ENCODE results near the gene RIGI.
"Not testable (repeated sequence)": the region's sequence is repeated elsewhere in the genome, so short reads cannot be mapped to it uniquely, and the experiment has no call there.

Gene RIGI

DNA sequence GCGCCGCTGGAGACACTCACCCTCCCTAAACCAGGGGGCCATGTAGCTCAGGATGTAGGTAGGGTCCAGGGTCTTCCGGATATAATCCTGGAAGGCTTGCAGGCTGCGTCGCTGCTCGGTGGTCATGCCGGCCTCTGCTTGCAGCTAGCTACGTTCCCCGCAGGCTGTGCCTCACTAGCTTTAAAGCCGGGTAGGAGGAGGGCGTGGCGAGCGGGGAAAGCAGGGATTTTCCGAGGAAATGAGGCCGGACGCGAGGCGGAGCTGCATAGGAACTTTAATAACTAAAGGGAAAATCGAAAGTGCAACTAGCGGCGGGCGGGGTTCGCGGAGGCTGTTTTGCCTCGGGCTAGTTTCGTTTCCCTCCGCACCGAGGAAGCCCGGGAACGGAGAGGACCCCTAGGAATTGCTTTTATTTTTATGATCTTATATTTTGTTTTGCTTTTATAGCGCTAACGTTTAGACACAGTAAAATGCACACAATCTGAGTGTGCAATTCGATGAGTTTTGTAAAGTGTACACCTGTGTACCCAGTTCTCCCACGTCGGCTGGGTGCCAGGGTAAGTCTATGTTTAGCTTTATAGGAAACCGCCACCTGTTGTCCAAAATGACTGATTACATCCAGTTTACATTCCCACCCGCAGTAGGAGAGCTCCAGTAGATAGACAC, at the start of gene RIGI:
Gene RIGI (minus strand): TSS at position 156 of the 666 bp plus-strand sequence. CDS start 30 bp downstream, at position 126.
- DNase-seq (ENCODE audit: low spot score): peak; percentile 70

DNA sequence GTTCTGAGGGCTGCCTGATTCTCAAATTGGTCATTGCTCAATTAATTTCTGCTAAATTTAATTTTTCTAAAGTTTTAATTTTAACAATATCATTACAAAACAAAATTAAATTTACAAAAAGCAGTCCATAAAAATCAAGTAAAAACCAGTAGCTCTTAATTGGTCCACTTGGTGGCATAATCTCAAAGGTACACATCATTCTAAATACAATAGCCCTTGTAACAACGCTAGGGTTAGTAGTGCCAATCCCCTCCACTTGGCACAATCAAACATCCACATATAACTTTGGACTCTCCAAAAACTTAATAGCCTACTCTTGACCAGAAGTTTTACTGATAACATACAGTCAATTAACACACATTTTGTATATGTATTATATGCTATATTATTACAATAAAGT, 48.9 kb upstream of the RIGI start:
- no peak for DNase-seq (ENCODE audit: low spot score)

DNA sequence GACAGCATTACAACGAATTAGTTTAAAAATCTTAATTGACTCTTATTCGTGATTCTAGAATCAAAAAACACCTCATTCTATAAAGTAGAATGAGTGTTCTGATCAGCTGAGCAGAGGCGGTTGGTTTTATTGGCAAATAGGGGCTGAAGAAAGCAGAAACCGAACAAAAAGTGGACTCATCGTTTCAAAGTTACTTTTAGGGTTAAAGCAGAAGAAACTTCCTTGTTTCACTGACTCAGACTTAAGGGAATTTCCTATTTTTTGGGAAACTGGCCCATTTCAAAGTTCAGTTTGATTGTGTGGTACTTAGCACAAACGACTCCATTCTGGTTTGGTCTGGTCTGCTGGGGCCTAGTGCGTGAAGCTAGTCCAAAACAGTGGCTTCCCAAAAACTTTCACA, 47.8 kb upstream of the RIGI start:
- no peak for DNase-seq (ENCODE audit: low spot score)

DNA sequence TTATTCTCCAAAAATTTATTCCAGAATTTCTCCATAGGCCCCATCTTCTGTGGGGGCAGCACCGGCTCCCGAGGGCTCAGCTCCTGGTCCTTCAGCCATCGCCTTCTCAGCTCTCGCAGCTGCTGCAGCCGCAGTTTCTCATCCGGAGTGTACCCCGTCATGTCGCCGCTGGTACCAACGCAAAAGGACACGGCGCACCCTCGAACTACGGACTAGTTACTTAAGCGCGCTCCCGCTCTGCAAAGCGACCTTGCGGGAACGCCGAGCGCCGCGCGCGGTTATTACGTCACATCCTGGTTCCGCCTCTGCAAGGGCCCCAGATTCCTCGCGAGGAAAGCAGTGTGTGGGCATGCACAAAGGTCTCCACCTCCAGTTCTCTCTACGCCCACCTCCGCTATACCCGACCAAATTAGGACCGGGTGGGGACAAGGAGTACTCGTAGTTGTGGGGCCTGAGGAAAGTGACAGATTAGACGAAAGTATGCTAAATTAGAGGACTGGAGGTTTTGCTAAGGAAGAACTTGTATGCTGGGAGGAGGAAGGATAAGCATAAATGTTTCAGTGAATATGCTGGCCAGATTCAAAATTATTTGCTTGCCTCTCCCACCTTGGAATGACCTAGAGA, 47.0 kb upstream of the RIGI start, which contains the start of gene NDUFB6:
Gene NDUFB6 (minus strand): TSS at position 260 of the 624 bp plus-strand sequence. CDS start 99 bp downstream, at position 161.
- peak; percentile 93 for DNase-seq (ENCODE audit: low spot score)

DNA sequence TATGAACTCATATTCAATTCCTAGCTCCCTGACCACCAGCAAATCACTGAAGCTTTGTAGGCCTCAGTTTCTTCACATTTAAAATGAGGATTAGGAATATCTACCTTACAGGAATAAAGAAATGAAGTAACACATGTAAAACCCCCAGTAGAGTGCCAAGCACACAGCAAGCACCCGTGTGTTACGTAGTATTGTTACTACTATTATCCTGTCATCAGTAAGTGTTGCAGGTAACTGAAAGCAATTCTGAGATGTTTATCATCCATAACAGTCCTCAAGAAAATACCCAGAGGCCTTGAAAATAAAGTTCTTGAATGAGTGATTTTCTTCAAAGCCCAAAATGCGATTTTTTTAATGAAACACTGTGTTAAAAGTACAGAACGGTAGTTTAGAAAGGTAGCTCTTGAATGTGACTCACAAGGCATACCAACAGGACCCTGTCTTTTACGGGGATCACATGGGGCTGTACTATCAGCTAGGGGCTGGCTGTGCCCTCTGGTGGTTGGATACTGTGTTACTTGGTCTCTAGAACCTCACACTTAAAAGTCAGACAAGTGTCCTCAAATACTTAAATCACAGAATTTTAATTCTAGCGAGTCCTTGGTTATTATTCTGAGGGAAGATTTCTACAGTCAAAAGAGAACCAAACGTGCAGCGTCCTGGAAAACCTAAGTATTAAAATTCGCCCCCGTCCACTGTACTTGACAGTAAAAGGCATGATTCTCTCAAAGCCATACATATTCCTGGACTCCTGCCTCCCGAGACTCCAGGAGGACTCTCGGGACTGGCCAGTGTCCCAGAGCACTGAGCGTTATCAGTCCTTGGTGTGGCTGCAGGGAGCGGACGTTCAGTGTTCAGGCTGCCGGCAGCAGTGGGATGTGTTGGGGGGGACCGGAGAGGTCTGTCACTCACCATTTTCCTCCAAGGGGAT, 46.2 kb upstream of the RIGI start:
- DNase-seq (ENCODE audit: low spot score): peak; percentile 81

DNA sequence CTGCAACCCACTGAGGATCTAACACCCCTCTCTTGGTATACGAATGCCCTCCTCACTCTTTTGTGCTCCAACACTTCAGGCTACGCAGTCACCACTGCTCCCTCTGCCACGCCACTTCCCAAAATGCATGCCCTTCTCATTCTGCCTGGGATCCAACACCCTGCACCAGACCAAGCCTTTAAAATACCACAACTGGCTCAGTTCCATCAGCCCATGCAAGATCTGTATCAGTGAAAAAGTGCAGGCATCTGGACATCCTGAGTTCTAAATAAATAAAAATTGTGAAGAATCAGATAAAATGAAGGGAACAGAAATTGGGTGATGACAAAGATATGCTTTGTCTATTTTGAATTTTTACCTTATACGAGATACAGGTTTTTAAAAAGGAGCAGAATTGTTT, 44.3 kb upstream of the RIGI start:
- DNase-seq (ENCODE audit: low spot score): no peak

DNA sequence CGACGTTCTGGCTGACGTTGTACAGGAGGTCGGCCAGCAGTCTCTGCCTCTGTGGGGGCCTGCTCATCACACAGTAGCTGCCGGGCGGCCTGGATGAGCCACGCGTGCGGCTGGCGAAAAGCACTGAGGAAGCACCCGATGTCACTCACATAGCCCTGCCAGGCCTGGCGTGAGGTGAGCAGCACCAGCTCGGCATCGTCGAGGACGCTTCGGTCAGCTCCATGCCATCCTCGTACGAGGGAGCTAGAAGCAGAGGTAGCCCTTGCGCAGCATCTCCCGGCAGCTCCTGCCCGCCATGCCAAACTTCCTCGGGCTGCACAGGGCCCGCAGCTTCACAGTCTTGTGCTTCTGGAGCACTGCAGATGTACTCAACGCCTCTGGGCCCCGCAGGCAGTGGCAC, 40.8 kb upstream of the RIGI start:
- DNase-seq (ENCODE audit: low spot score): no peak

DNA sequence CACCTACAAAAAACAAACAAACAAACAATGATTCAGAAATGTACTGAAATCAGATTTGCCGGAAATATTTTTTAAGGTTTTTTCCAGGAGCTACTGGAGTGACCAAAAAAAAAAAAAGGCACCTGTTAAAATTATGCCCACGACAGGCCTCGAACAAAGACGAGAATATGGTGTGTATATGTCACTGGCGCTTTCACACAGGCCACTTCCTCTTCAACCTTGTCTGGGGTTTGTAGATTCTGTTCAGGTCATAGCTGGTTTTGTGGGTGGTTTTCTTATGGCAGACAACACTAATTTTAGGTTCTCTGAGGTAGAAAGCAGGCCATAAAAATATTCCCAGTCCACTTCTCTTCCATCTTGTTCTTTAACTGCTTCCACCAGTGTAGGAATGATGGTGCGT, 40.0 kb upstream of the RIGI start:
- DNase-seq (ENCODE audit: low spot score): no peak

DNA sequence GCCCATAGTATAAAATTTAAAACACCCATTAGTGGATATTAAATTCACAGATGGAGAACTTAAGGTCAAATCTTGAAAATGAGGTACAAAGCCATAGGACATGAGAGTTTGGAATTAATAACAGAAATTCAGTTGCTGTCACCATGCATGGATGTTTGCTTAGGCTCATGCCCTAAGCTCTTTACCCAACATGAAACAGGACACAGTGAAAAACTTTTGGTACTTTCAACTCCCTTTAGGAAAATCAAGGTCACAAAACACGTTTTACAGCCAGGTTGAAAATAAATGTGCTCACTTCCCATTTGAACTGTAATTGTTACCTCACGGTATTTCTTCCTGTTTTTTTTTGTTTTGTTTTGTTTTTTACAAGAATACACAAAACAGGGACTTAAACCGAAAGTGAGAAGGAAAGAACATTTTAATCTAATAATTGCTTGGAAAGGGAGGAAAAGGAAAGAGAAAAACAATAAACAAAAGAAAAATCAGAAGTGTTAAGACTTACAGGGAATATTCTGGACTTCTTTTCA, 32.5 kb upstream of the RIGI start:
- no peak for DNase-seq (ENCODE audit: low spot score)

DNA sequence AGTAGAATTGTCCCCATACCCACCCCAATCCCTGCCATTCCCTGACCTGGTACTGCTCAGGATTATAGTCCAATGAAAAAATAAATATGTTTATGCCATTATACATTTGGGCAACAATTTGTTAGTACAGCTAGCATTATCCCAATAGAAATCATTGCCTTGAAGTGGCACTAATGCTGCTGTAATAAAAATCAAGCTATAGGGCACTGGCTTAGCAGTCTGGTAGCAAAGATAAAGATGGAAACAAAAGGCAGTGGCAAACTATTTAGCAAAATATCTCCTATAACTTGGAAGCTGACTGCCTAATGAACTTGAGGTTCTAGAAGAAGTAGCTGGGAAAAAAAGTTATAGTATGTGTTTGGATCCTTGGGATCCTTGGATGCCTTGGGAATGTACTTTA, 28.6 kb upstream of the RIGI start:
- DNase-seq (ENCODE audit: low spot score): no peak

DNA sequence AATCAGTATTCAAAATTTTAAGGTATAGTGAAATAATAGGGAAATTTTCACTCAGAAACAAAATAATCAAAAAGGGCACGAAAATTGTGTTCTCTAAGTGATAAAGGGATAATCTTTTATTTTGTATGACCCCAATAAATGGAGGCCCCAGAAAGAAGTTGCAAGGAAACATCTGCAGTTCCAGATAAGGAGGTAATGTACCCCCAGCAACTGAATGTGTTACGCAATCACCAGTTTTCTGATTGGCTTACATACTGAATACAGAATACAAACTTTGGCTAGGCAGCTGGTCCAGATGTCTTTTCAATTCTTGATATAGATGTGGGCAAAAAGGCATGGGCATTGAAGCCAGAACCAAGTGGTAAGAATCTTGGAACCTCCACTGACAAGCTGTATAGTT, 28.1 kb upstream of the RIGI start:
- no peak for DNase-seq (ENCODE audit: low spot score)

DNA sequence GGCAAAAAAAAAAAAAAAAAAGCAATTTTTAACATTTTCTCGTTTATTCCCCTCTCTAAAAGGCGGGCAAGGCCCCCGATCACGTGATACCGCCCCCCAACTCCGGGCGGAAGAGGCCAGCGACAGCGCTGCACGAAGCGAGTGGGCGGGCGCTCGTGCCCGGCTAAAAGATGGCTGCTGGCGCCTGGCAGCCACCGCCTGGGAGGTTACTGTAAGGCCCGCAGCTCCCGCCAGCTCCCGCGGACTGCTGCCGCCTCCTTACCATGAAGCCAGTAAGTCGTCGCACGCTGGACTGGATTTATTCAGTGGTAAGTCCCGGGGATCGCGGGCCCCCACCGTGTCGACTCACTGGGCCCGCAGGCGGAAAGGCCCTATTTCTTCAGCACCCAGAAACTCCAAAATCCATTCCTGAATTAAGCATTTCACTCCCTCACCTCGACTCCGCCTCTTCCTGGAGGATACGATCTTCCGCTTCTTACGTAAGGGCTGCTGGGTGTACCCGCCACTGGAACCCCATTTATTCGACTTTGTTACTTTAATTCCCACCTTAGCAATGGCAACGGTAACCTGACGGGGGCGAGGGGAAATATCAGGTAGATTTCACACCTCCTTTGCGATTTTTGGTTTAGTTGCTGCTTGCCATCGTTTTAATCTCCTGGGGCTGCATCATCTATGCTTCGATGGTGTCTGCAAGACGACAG, 26.3 kb upstream of the RIGI start, which contains the start of the genes SMIM27 and TOPORS:
Gene SMIM27 (plus strand): TSS at position 156 of the 701 bp plus-strand sequence. CDS start 108 bp downstream, at position 264.
Gene TOPORS (minus strand): TSS at position 415 of the 701 bp plus-strand sequence. CDS start 150 bp downstream, at position 265.
- DNase-seq (ENCODE audit: low spot score): peak; percentile 87

DNA sequence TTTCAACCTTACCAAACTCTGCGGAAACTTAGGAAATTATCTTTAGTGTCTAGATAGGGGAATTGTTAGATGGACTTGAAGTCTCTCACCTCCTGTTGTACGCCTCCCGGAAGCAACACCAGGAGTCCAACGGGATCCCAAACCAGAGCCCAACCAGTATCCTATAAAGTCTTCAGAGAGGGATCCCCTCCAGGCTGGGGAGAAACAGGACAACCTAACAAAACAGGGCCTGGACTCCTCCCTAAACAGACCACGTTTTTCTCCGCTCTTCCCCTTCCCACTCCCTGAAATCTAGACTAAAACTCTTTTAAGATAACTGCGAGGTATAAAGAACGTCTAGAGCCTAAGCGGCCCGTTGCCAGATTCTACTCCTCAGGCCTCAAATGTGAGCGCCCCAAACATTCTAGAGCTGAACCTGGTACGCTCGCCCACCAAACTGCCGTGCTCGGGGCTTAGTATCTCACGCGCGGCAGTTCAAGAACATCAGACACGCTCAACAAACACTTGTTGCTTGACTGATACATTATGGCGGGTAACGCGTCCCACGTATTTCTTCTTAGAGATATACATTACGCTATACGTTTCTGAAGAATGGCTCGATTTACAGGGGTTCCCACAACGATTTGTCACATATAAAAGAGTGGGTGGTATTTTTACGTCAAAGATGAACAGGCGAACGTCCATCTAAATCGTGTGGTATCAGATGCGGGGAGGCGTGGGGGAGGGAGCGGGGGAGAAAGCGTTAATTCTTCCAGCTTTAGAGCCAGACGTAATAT, 25.5 kb upstream of the RIGI start:
- DNase-seq (ENCODE audit: low spot score): peak; percentile 27

DNA sequence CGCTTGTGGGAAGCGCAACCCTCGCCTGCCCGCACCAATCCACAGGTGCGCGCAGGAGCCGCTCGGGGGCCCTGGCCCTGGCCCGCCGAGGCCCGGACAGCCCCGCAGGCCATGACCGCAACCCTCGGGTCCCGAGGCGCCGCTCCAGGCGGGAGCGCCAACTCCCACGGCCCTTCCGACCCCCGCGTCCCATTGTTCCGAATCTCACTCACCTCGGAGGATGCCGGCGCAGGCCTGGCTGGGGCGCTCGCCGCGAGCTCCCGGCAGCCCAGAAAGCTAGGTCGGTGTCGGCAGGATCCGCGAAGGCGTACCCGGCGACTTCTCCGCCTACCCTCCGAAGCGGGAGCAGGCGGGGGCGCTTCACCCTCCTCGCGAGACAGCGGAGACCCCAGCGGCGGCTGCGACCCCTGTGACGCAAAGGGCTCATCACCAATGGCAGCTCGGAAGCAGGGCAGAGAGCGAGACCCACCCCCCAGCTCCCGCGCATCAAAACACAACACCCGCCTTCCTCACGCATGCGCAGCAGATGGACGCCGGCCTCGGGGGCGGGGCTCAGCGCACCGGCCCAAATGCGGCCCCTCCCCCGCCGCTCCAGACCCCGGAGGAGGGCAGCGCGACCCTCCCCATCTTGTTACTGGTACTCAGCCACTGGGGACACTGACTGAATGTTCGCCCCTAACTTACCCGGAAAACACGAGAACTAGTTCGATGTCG, 24.7 kb upstream of the RIGI start:
- peak; percentile 95 for DNase-seq (ENCODE audit: low spot score)

DNA sequence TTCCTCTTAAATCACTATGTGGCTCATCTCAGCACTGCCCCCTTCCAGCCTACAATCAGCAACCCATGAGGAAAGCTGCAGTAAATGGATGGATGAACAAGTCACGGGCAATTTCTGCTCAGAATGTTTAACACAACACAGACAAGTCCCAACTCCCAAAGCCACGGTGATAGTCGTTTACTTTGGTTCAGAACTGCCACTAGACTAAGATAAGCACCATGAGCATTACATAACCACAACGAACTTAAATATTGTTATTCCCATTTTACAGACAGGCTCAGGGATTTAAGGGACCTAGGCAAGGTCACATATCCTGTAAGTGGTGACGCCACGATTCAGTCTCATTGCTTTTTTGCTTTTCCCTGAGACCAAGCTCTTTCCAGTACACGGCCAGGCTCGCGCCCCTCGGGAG, 24.2 kb upstream of the RIGI start:
- DNase-seq (ENCODE audit: low spot score): peak; percentile 2

DNA sequence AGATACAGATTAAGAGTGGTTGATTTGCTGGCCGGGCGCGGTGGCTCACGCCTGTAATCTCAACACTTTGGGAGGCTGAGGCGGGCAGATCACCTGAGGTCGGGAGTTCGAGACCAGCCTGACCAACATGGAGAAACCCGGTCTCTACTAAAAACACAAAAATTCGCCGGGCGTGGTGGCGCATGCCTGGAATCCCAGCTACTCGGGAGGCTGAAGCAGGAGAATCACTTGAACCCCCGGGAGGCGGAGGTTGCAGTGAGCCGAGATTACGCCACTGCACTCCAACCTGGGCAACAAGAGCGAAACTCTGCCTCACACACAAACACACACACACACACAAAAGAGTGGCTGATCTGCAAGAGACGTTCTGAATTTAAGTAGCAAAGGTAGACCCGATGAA, 22.2 kb upstream of the RIGI start:
- not testable (repeated sequence) for DNase-seq (ENCODE audit: low spot score)

DNA sequence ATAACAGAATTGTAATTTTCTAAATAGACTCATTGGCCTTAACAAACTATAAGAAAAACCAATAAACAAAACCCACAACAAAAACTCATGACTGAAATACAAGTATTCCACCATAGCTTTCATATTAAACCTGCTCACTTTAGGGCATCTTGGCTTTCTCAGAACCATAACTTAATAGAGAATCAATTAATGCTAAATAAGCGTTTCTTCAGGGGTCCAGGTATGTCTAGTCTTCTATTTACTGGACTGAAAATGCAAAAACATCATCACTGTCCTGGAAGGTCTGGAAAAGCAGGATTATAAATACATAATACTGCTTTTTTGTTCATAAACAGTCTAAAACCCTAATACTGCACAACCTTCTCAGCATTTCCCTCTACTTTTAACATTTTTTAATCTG, 19.9 kb upstream of the RIGI start:
- no peak for DNase-seq (ENCODE audit: low spot score)

DNA sequence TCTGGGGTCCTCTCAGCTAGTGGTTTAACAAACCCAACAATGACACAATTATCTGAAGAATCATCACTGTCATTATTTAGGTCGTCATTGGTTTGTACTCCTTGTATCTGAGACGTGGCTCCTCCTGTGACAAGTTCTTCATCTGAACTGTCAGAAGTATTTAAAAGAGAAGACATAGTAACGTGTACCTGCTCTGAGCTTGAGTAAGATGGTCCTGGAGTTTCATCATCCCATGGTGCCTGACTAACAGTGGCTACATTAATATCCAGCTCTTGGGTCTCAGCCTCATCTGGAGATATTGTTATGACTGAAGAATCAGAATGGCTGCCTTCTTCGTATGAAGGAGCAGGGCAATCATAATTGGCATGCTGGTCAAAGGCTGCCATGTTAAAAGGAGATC, 17.1 kb upstream of the RIGI start:
- no peak for DNase-seq (ENCODE audit: low spot score)

DNA sequence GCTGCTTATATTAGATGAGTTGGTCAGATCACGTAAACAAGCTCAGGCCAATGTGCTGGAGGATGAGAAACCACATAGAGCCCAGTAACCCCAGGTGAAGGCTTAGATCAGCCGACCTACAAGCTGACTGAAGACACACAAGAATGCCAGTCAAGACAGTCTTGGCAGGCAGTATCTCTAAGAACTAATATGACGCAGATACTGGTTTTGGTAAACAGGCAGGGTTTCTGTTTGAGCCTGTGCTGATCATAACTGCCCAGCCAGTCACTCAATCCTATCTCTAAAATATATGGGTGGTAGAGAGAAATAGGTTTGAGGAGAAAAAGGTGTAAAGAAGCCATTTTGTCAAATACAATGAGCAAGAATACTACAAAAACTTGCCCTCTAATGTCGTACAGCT, 7.8 kb upstream of the RIGI start:
- no peak for DNase-seq (ENCODE audit: low spot score)

DNA sequence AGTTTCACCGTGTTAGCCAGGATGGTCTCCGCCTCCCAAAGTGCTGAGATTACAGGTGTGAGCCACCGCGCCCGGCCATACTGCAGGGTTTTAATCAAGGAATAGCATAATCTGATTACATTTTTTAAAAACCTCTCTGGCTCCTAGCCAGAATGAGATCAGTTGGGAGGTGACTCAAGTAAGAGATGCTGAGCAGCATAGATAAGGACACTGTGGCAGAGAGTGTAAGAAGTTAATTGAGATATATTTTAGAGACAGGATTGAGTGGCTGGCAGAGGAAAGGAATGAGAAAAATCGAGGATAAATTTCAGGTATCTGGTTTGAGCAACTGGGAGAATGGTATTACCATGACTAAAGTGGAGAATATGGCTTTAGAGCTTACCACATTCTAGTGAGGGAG, 7.3 kb upstream of the RIGI start:
- DNase-seq (ENCODE audit: low spot score): no peak
